Measurements from ENCODE around the gene ERFL. TPM values are rescaled to one million over a fixed set of nuclear protein-coding genes. Genes with fewer than 3 reads are reported as not detected.

The ERFL gene
- polyA plus RNA-seq, 1 of the 3 experiments (the other 2 are of a cell fraction): 0.07 TPM

GRCh38 chr19:41905273-41906002, 22.8 kb downstream of the ERFL start:
- H3K36me3 ChIP-seq (replicated peaks in 1 of 2; ENCODE audit: control insufficient read depth in 1 of 2, insufficient read depth in 2 of 2, low read length in 1 of 2): peaks cover 14 to 50% of the 10 kb centered on the region in 2 experiments
- 99% methylated on average over 20 of the region's 24 CpGs for WGBS (ENCODE audit: low lambda C conversion rate)
- H3K79me2 ChIP-seq (ENCODE audit: insufficient read depth): no peaks in the 10 kb centered on the region
- H2AFZ ChIP-seq (ENCODE audit: low read depth): no peak overlapping the region
- H3F3A ChIP-seq (replicated peaks; ENCODE audit: insufficient read depth): peaks cover 3% of the 10 kb centered on the region
- H3K9me3 ChIP-seq: no peaks in the 10 kb centered on the region
- H4K20me1 ChIP-seq (ENCODE audit: insufficient read depth): 0 out of 2 replicates have a peak, but pooled peaks cover 5% of the 10 kb centered on the region
- no peak overlapping the region for H3K4me3 ChIP-seq (ENCODE audit: low read depth in 2 of 2, low read length in 1 of 2)
- DNase-seq: no peak
- no peak overlapping the region for H3K4me2 ChIP-seq
- ChIA-PET CTCF (interaction anchor here (0.5 to 1.3 kb wide), 5 partner anchors 9 to 32 kb away, joined by 3 to 5 read pairs (median 3); no protein-coding TSS in a partner anchor), POLR2A (no interaction called here)
- peaks cover 0 to 13% of the 10 kb centered on the region in 2 experiments; a peak in 1 of 4 replicates for H3K4me1 ChIP-seq (ENCODE audit: control insufficient read depth in 1 of 2, insufficient read depth in 2 of 2, low read depth in 1 of 2, low read length in 1 of 2)
- no peak overlapping the region for H3K9ac ChIP-seq
- no peak overlapping the region for H3K27ac ChIP-seq (ENCODE audit: low read depth in 2 of 2, low read length in 1 of 2)
- TF ChIP-seq ELF1 (IDR thresholded peaks at IDR 0.05) (no peak), TAF1 (IDR thresholded peaks at IDR 0.05; ENCODE audit: borderline replicate concordance, low read depth, low read length) (no peak), FOXJ3 (CRISPR knock-in tag; IDR thresholded peaks at IDR 0.05) (no peak), REST (IDR thresholded peaks at IDR 0.05; ENCODE audit: low read depth, low read length) (no peak), FOSL2 (IDR thresholded peaks at IDR 0.05; ENCODE audit: borderline replicate concordance, low read depth) (no peak), NRF1 (IDR thresholded peaks at IDR 0.05; ENCODE audit: low read depth, low read length) (no peak), EZH2phosphoT487 (IDR thresholded peaks at IDR 0.05; ENCODE audit: borderline replicate concordance, low read depth) (no peak), SMC3 (IDR thresholded peaks at IDR 0.05; ENCODE audit: low read depth, low read length) (no peak), RXRA (IDR thresholded peaks at IDR 0.05; ENCODE audit: borderline replicate concordance, low read depth) (no peak), GABPA (IDR thresholded peaks at IDR 0.05; ENCODE audit: low read depth) (no peak), EP300 (IDR thresholded peaks at IDR 0.05; ENCODE audit: borderline replicate concordance in 1 of 2, low read depth in 1 of 2, low read length in 1 of 2) (no peak), JUND (IDR thresholded peaks at IDR 0.05) (no peak)
- no peaks in the 10 kb centered on the region for H3K9me2 ChIP-seq
- H3K27me3 ChIP-seq (ENCODE audit: insufficient read depth): no peaks in the 10 kb centered on the region
